ENCODE measurements around the gene SLC25A45. TPM values are rescaled to one million over a fixed set of nuclear protein-coding genes. Genes with fewer than 3 reads are reported as not detected.

Gene SLC25A45
- polyA plus RNA-seq, 1 of the 3 experiments (the other 2 are of a cell fraction), result 3.6 TPM

- peak; percentile 27; the same call in 1 of the 2 replicates for TF ChIP-seq ZBTB33 (IDR thresholded peaks at IDR 0.05; ENCODE audit: borderline replicate concordance, low read depth)
- TF ChIP-seq REST (IDR thresholded peaks at IDR 0.05; ENCODE audit: low read depth, low read length), result 0 out of 2 replicates have a peak, but pooled peaks have one; percentile 38
- TF ChIP-seq IRF3 (IDR thresholded peaks at IDR 0.05; ENCODE audit: low read depth, low read length), result no peak
- peak; percentile 83 for TF ChIP-seq FOSL2 (IDR thresholded peaks at IDR 0.05; ENCODE audit: borderline replicate concordance, low read depth)
- peak; percentile 86 for TF ChIP-seq POLR2AphosphoS5 (IDR thresholded peaks at IDR 0.05; ENCODE audit: low read depth, low read length)
- peak; percentile 59; the same call in 1 of the 2 replicates for TF ChIP-seq USF2 (IDR thresholded peaks at IDR 0.05; ENCODE audit: borderline replicate concordance, low read depth, low read length)
- no peak for TF ChIP-seq CTCF (IDR thresholded peaks at IDR 0.05)
- peak; percentile 75 to 90 for TF ChIP-seq EP300 (IDR thresholded peaks at IDR 0.05; ENCODE audit: borderline replicate concordance in 1 of 2, low read depth in 1 of 2, low read length in 1 of 2)
- peak; percentile 42; the same call in 1 of the 2 replicates for TF ChIP-seq GATA2 (CRISPR knock-in tag; IDR thresholded peaks at IDR 0.05)
- no peak for TF ChIP-seq GABPA (IDR thresholded peaks at IDR 0.05; ENCODE audit: low read depth)
- TF ChIP-seq NRF1 (IDR thresholded peaks at IDR 0.05; ENCODE audit: low read depth, low read length), result no peak
- peak; percentile 44; the same call in 1 of the 2 replicates for TF ChIP-seq RCOR1 (IDR thresholded peaks at IDR 0.05; ENCODE audit: low read length)
- no peak for TF ChIP-seq EZH2phosphoT487 (IDR thresholded peaks at IDR 0.05; ENCODE audit: borderline replicate concordance, low read depth)
- peak; percentile 97 for TF ChIP-seq RXRA (IDR thresholded peaks at IDR 0.05; ENCODE audit: borderline replicate concordance, low read depth)
Measured at GRCh38 chr11:65420979-65421793, 38.7 kb upstream of the SLC25A45 start (continued).

All from SK-N-SH (cell line).